H1 (cell line): ENCODE results near the gene MEIOB. TPM values are rescaled to one million over a fixed set of nuclear protein-coding genes. Genes with fewer than 3 reads are reported as not detected.

ENCODE experiments used
- CTCF ChIA-PET: fragments of 300-600 bp; sonication (Branson Sonifier 250); formaldehyde crosslinking; loops from one replicate; lab custom pipeline; 2021; ENCODE audit not compliant: partially characterized antibody; lab: Charles Lee
- POLR2A ChIA-PET: fragments of 300-600 bp; sonication (Branson Sonifier 250); formaldehyde crosslinking; loops from one replicate; lab custom pipeline; 2021; ENCODE audit warnings: inconsistent platforms; ENCODE audit not compliant: partially characterized antibody; lab: Charles Lee
- DNase-seq, 2 experiments: peaks; one replicate each; pipeline versions ENCODE4 v3.0.0 to v3.0.0-alpha.2; 2010 to 2022; ENCODE audit warnings: low spot score in 2 of 2, low read depth in 1 of 2, mixed read lengths in 1 of 2
- FAIRE-seq: peaks from 2 replicates; lab custom pipeline; 2011; peaks lifted over from hg19 to GRCh38; lab: Jason Lieb, UNC
- H2AFZ ChIP-seq: 2 replicates; pipeline ENCODE4 v1.8.1; 2012; ENCODE audit warnings: low read length, inconsistent platforms
- H2AK5ac ChIP-seq: 2 replicates; pipeline ENCODE4 v1.6.1; 2013; ENCODE audit warnings: low read depth, low read length
- H2BK120ac ChIP-seq: replicated peaks from 2 replicates; pipeline ENCODE3; 2013; ENCODE audit warnings: low read depth, low read length, inconsistent platforms
- H2BK12ac ChIP-seq: 2 replicates; pipeline ENCODE4 v1.6.1; 2013; ENCODE audit warnings: low read depth, low read length
- H2BK15ac ChIP-seq: 2 replicates; pipeline ENCODE4 v1.6.1; 2013; ENCODE audit warnings: low read length
- H2BK20ac ChIP-seq: 2 replicates; pipeline ENCODE4 v1.6.1; 2013; ENCODE audit warnings: low read length
- H2BK5ac ChIP-seq: 2 replicates; pipeline ENCODE4 v1.6.1; 2013; ENCODE audit warnings: low read depth, low read length
- H3K14ac ChIP-seq: 2 replicates; pipeline ENCODE4 v1.6.1; 2013; ENCODE audit warnings: inconsistent platforms; ENCODE audit not compliant: insufficient read length
- H3K18ac ChIP-seq: 2 replicates; pipeline ENCODE4 v1.6.1; 2013; ENCODE audit warnings: low read length; ENCODE audit errors: extremely low read depth
- H3K23ac ChIP-seq: 2 replicates; pipeline ENCODE4 v1.6.1; 2013; ENCODE audit warnings: inconsistent platforms; ENCODE audit not compliant: insufficient read length
- H3K23me2 ChIP-seq: 2 replicates; pipeline ENCODE4 v1.6.1; 2013; ENCODE audit warnings: low read depth, low read length
- H3K27ac ChIP-seq: 2 replicates; pipeline ENCODE4 v1.6.1; 2011; ENCODE audit warnings: low read depth, low read length, inconsistent platforms
- H3K27me3 ChIP-seq, 4 experiments: replicated peaks in 1 of 4; 1 replicate in 1 of 4; 2 replicates in 3 of 4; pipeline versions ENCODE4 v1.6.1 to v1.8.1; 2011 to 2013; ENCODE audit warnings: low read length in 3 of 4, mild to moderate bottlenecking in 3 of 4, inconsistent platforms in 2 of 4, mixed read lengths in 2 of 4, moderate library complexity in 1 of 4; ENCODE audit not compliant: control insufficient read depth in 3 of 4, insufficient read depth in 3 of 4; ENCODE audit errors: extremely low read depth in 1 of 4
- H3K36me3 ChIP-seq, 4 experiments: 2 replicates each; pipeline versions ENCODE4 v1.6.1 to v1.8.1; 2011 to 2013; ENCODE audit warnings: mild to moderate bottlenecking in 4 of 4, low read length in 3 of 4, moderate library complexity in 2 of 4, control low read depth in 1 of 4, inconsistent platforms in 1 of 4; ENCODE audit not compliant: insufficient read depth in 4 of 4, control insufficient read depth in 2 of 4
- H3K4ac ChIP-seq: replicated peaks from 2 replicates; pipeline ENCODE3; 2013; ENCODE audit warnings: low read length, low read depth, mixed read lengths, inconsistent platforms; ENCODE audit not compliant: insufficient read length
- H3K4me1 ChIP-seq, 4 experiments: replicated peaks in 1 of 4; 1 replicate in 1 of 4; 2 replicates in 3 of 4; pipeline versions ENCODE4 v1.6.1 to v1.8.1; 2011 to 2013; ENCODE audit warnings: low read length in 3 of 4, inconsistent platforms in 2 of 4, mixed read lengths in 1 of 4; ENCODE audit not compliant: insufficient read depth in 4 of 4, control insufficient read depth in 3 of 4
- H3K4me2 ChIP-seq, 2 experiments: 2 replicates each; pipeline versions ENCODE4 v1.6.1 to v1.8.1; 2011 to 2013; ENCODE audit warnings: low read depth in 2 of 2, low read length in 2 of 2, control low read depth in 1 of 2, inconsistent platforms in 1 of 2, mild to moderate bottlenecking in 1 of 2; ENCODE audit not compliant: insufficient read depth in 1 of 2
- H3K4me3 ChIP-seq, 4 experiments: fragments of 200-600, 300-600 bp in 1 of 4; sonication (generic), shearing (Covaris generic), sonication (Bioruptor Twin) in 1 of 4; 2 replicates each; pipeline versions ENCODE4 v1.5.1 to v1.8.1; 2011 to 2016; ENCODE audit warnings: low read length in 4 of 4, low read depth in 3 of 4, control low read depth in 2 of 4, inconsistent platforms in 2 of 4, mild to moderate bottlenecking in 2 of 4, mixed read lengths in 1 of 4, moderate library complexity in 1 of 4; ENCODE audit not compliant: insufficient read depth in 2 of 4; ENCODE audit errors: extremely low read depth in 1 of 4
- H3K56ac ChIP-seq: replicated peaks from 2 replicates; pipeline ENCODE3; 2013; ENCODE audit warnings: low read depth, mild to moderate bottlenecking, mixed read lengths, low read length, inconsistent platforms; ENCODE audit not compliant: insufficient read length
- H3K79me1 ChIP-seq: 2 replicates; pipeline ENCODE4 v1.6.1; 2013; ENCODE audit warnings: low read depth, low read length, control low read depth
- H3K79me2 ChIP-seq, 2 experiments: 2 replicates each; pipeline versions ENCODE4 v1.6.1 to v1.8.1; 2012 to 2013; ENCODE audit warnings: low read length in 2 of 2, mild to moderate bottlenecking in 2 of 2, inconsistent platforms in 1 of 2; ENCODE audit not compliant: insufficient read depth in 2 of 2, control insufficient read depth in 1 of 2
- H3K9ac ChIP-seq, 4 experiments: replicated peaks in 1 of 4; 1 replicate in 1 of 4; 2 replicates in 3 of 4; pipeline versions ENCODE4 v1.6.1 to v1.8.1; 2011 to 2013; ENCODE audit warnings: low read depth in 3 of 4, low read length in 3 of 4, control low read depth in 2 of 4, mild to moderate bottlenecking in 2 of 4, moderate library complexity in 2 of 4, inconsistent platforms in 1 of 4; ENCODE audit errors: extremely low read depth in 1 of 4
- H3K9me3 ChIP-seq, 2 experiments: 2 replicates each; pipeline versions ENCODE4 v1.6.1 to v1.8.1; 2012 to 2013; ENCODE audit warnings: mild to moderate bottlenecking in 2 of 2, moderate library complexity in 2 of 2, control low read depth in 1 of 2, inconsistent platforms in 1 of 2, low read depth in 1 of 2, low read length in 1 of 2, mixed read lengths in 1 of 2; ENCODE audit not compliant: insufficient read depth in 2 of 2
- H4K20me1 ChIP-seq, 2 experiments: replicated peaks in 1 of 2; 2 replicates each; pipeline versions ENCODE3 to v1.8.1; 2011 to 2013; ENCODE audit warnings: inconsistent platforms in 2 of 2, low read length in 2 of 2, mild to moderate bottlenecking in 1 of 2; ENCODE audit not compliant: insufficient read depth in 2 of 2, control insufficient read depth in 1 of 2
- H4K5ac ChIP-seq: 2 replicates; pipeline ENCODE4 v1.6.1; 2013; ENCODE audit warnings: low read length, low read depth, mixed read lengths, inconsistent platforms; ENCODE audit not compliant: insufficient read length
- H4K8ac ChIP-seq: 2 replicates; pipeline ENCODE4 v1.8.0; 2013; ENCODE audit warnings: mild to moderate bottlenecking, moderate library complexity, low read length, inconsistent platforms; ENCODE audit not compliant: insufficient read depth; ENCODE audit errors: extremely low read depth
- H4K91ac ChIP-seq: replicated peaks from 2 replicates; pipeline ENCODE3; 2013; ENCODE audit warnings: low read length, mixed read lengths, inconsistent platforms; ENCODE audit not compliant: insufficient read length
- BACH1 ChIP-seq: IDR thresholded peaks from 2 replicates; pipeline ENCODE4 v1.6.1; 2012; ENCODE audit warnings: low read length, improper control_type of control experiment
- EGR1 ChIP-seq: IDR thresholded peaks from 2 replicates; pipeline ENCODE4 v1.6.1; 2011; ENCODE audit warnings: low read depth, low read length, borderline replicate concordance
- EP300 ChIP-seq, 2 experiments: IDR thresholded peaks; 1 replicate in 1 of 2; 2 replicates in 1 of 2; pipeline ENCODE4 v1.6.1; 2011 to 2012; ENCODE audit warnings: low read depth in 2 of 2, low read length in 2 of 2, mild to moderate bottlenecking in 2 of 2, borderline replicate concordance in 1 of 2, inconsistent platforms in 1 of 2, moderate library complexity in 1 of 2
- FOSL1 ChIP-seq: IDR thresholded peaks from 2 replicates; pipeline ENCODE4 v1.6.1; 2011; ENCODE audit warnings: mild to moderate bottlenecking, low read depth, low read length, moderate library complexity; ENCODE audit not compliant: insufficient read depth
- JUND ChIP-seq: IDR thresholded peaks from 2 replicates; pipeline ENCODE4 v1.6.1; 2011; ENCODE audit warnings: mild to moderate bottlenecking, improper control_type of control experiment, low read length
- MAFK ChIP-seq: IDR thresholded peaks from 2 replicates; pipeline ENCODE4 v1.6.1; 2012; ENCODE audit warnings: low read depth, mild to moderate bottlenecking, improper control_type of control experiment, low read length
- POLR2AphosphoS5 ChIP-seq: IDR thresholded peaks from 2 replicates; pipeline ENCODE4 v1.6.1; 2011; ENCODE audit warnings: low read depth, low read length
- POU5F1 ChIP-seq: IDR thresholded peaks from 2 replicates; pipeline ENCODE4 v1.6.1; 2011; ENCODE audit warnings: low read depth, mild to moderate bottlenecking, low read length, moderate library complexity
- RAD21 ChIP-seq, 2 experiments: IDR thresholded peaks in 1 of 2; conservative IDR thresholded peaks in 1 of 2; 2 replicates each; pipeline ENCODE4 v1.6.1; 2011; ENCODE audit warnings: low read depth in 2 of 2, low read length in 2 of 2, improper control_type of control experiment in 1 of 2, inconsistent platforms in 1 of 2, mild to moderate bottlenecking in 1 of 2, moderate library complexity in 1 of 2
- SIX5 ChIP-seq: IDR thresholded peaks from 2 replicates; pipeline ENCODE4 v1.6.1; 2011; ENCODE audit warnings: mild to moderate bottlenecking, low read depth, low read length
- SP2 ChIP-seq: IDR thresholded peaks from 2 replicates; pipeline ENCODE4 v1.6.1; 2012; ENCODE audit warnings: mild to moderate bottlenecking, low read length, inconsistent platforms
- TAF7 ChIP-seq: optimal IDR thresholded peaks from 2 replicates; pipeline ENCODE3; 2011; ENCODE audit warnings: low read depth, mild to moderate bottlenecking, inconsistent platforms, low read length, moderate library complexity, borderline replicate concordance
- TCF12 ChIP-seq: IDR thresholded peaks from 2 replicates; pipeline ENCODE4 v1.6.1; 2011; ENCODE audit warnings: low read depth, mild to moderate bottlenecking, low read length
- WGBS, 2 experiments: shearing (Covaris generic) in 1 of 2; methylation state at CpG; one replicate each; pipeline versions ENCODE4 v1.1.6 to v1.1.7; 2013 to 2015; ENCODE audit warnings: low lambda C conversion rate in 2 of 2, mixed read lengths in 2 of 2, inconsistent platforms in 1 of 2, low coverage in 1 of 2, missing lambda C conversion rate in 1 of 2; ENCODE audit not compliant: insufficient replicate concordance in 2 of 2, insufficient coverage in 1 of 2, insufficient read length in 1 of 2; ENCODE audit errors: extremely low coverage in 1 of 2, missing lambda C conversion rate in 1 of 2; 5-methylcytosine and 5-hydroxymethylcytosine counted together
- polyA plus RNA-seq, 7 experiments: library from polyadenylated mRNA; depleted of rRNA in 3 of 7; stranded (reverse) in 5 of 7; unstranded in 2 of 7; fragments of >200 nt in 5 of 7; fragments of 200-250 nt in 2 of 7; gene quantifications; 1 replicate in 5 of 7; 2 replicates in 1 of 7; 4 replicates in 1 of 7; pipeline versions ENCODE4 v1.2.1 to v1.2.3, GENCODE V29; 2011 to 2013; ENCODE audit warnings: missing spikeins in 2 of 7, mixed read lengths in 2 of 7
- total RNA-seq: library from RNA; stranded (reverse); fragmentation: NEBNext Ultra II Directional; extraction: Animal tissue kit (Norgen Biotek cat#: 25700); gene quantifications from 2 replicates; pipeline ENCODE4 v1.2.1, GENCODE V29; 2021

The MEIOB gene
- total and polyA plus RNA-seq, 2 of the 8 experiments (the other 6 are each of a cell fraction or from before 2014, with no cell fraction given): 0.63 to 1.1 TPM

DNA sequence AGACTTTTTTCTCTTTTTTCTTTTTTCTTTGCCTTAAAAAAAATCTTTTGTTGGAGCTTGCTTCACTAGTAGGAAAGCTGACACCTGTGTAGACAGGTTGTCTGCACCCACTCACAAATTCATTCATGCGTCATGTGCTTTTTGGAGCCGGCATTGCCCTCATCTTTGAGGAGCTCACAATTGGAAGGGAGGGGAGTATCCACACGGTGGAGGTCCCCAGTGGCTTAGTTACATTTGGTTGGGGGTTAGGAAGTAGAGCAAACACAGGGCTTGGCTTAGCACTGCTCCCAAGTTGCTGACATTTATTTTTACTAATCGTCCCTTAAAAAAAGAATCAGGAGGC lies 18.7 kb upstream of the MEIOB start:
- H4K91ac ChIP-seq: no peak overlapping the region
- H3K4me1 ChIP-seq: no peaks in the 10 kb centered on the region
- TF ChIP-seq SIX5: no peak
- TF ChIP-seq EP300 (IDR thresholded peaks at IDR 0.05; ENCODE audit: borderline replicate concordance in 1 of 2, low read depth in 2 of 2, low read length in 2 of 2): no peak
- no peak for TF ChIP-seq BACH1
- TF ChIP-seq TCF12: no peak
- no peak for TF ChIP-seq POLR2AphosphoS5
- TF ChIP-seq EGR1: no peak
- TF ChIP-seq FOSL1: no peak
- no peak for TF ChIP-seq RAD21 (IDR thresholded peaks at IDR 0.05 in 1 of 2, conservative IDR thresholded peaks at IDR 0.05 in 1 of 2; ENCODE audit: low read depth in 2 of 2, low read length in 2 of 2)
- no peak for TF ChIP-seq MAFK
- no peak for TF ChIP-seq SP2
- no peak for TF ChIP-seq TAF7
- TF ChIP-seq JUND: no peak
- TF ChIP-seq POU5F1: no peak
- no peak overlapping the region for H3K14ac ChIP-seq
- DNase-seq: no peak
- H2BK120ac ChIP-seq: no peak overlapping the region
- no peak overlapping the region for H2AK5ac ChIP-seq
- no peak overlapping the region for H3K23ac ChIP-seq
- H2BK15ac ChIP-seq: no peak overlapping the region
- no peak overlapping the region for H2AFZ ChIP-seq
- H3K18ac ChIP-seq: no peak overlapping the region
- no peak for FAIRE-seq
- no peaks in the 10 kb centered on the region for H3K79me1 ChIP-seq
- ChIA-PET CTCF (interaction anchor here (1.1 to 1.5 kb wide), 2 partner anchors 10 to 38 kb away, joined by 3 to 6 read pairs; no protein-coding TSS in a partner anchor), POLR2A (interaction anchor here (1.2 kb wide), 1 partner anchor 18 kb away, joined by 3 read pairs; the partner anchor contains the start of gene MEIOB)
- 0 out of 7 replicates have a peak, but pooled peaks cover 0 to 3% (median 0%) of the 10 kb centered on the region in 4 experiments for H3K27me3 ChIP-seq
- no peak overlapping the region for H2BK5ac ChIP-seq
- H3K9me3 ChIP-seq: no peaks in the 10 kb centered on the region
- H3K36me3 ChIP-seq: no peaks in the 10 kb centered on the region
- no peaks in the 10 kb centered on the region for H4K20me1 ChIP-seq
- H3K4me3 ChIP-seq: no peak overlapping the region
- H3K79me2 ChIP-seq: no peaks in the 10 kb centered on the region
- no peaks in the 10 kb centered on the region for H3K23me2 ChIP-seq
- WGBS, 2 experiments: 74% methylated on average over 4 of the region's 4 CpGs; no CpG with 5 or more reads in 1 of the 2 experiments
- H2BK20ac ChIP-seq: no peak overlapping the region
- no peak overlapping the region for H3K4ac ChIP-seq
- H2BK12ac ChIP-seq: no peak overlapping the region
- H3K27ac ChIP-seq: no peak overlapping the region
- H4K8ac ChIP-seq: no peak overlapping the region
- no peak overlapping the region for H3K4me2 ChIP-seq
- H3K9ac ChIP-seq: no peak overlapping the region
- H4K5ac ChIP-seq: no peak overlapping the region
- no peak overlapping the region for H3K56ac ChIP-seq
